BE2C (cell line): ENCODE data around the gene FIZ1.

Source experiments
- DNase-seq: peaks from one replicate; pipeline ENCODE4 v3.0.0-alpha.2; 2020
- H3K27me3 ChIP-seq: fragments of 250-450 bp; sonication (Bioruptor Pico); 2 replicates; pipeline ENCODE4 v1.5.1; 2020; ENCODE audit warnings: mild to moderate bottlenecking
- H3K36me3 ChIP-seq: fragments of 250-450 bp; sonication (Bioruptor Pico); 2 replicates; pipeline ENCODE4 v1.5.1; 2020; ENCODE audit warnings: mild to moderate bottlenecking
- H3K4me1 ChIP-seq: fragments of 250-450 bp; sonication (Bioruptor Pico); 2 replicates; pipeline ENCODE4 v1.5.1; 2020
- H3K4me3 ChIP-seq: 2 replicates; pipeline ENCODE4 v1.5.1; 2011; ENCODE audit warnings: low read depth, low read length
- H3K9me3 ChIP-seq: fragments of 250-450 bp; sonication (Bioruptor Pico); 2 replicates; pipeline ENCODE4 v1.5.1; 2020
- CTCF ChIP-seq: IDR thresholded peaks from 2 replicates; pipeline ENCODE4 v1.5.1; 2012; ENCODE audit warnings: mild to moderate bottlenecking, low read depth, low read length

Gene FIZ1

GRCh38 chr19:55625004-55625326 lies 25.6 kb upstream of the FIZ1 start:
- no peak for TF ChIP-seq CTCF
- H3K4me3 ChIP-seq, result peak overlapping the region; percentile 60
- DNase-seq, result no peak
- no peaks in the 10 kb centered on the region for H3K9me3 ChIP-seq
- no peaks in the 10 kb centered on the region for H3K4me1 ChIP-seq
- H3K36me3 ChIP-seq, result no peaks in the 10 kb centered on the region
- H3K27me3 ChIP-seq, result no peaks in the 10 kb centered on the region

- Histone ChIP-seq H3K27me3 (no peaks in the 10 kb centered on the region), H3K4me3 (peak within 1 kb of the TSS; percentile 60), H3K9me3 (no peaks in the 10 kb centered on the region), H3K36me3 (no peaks in the 10 kb centered on the region), H3K4me1 (no peaks in the 10 kb centered on the region)
- no peak for TF ChIP-seq CTCF
- DNase-seq, result peak; percentile 95
Measured at GRCh38 chr19:55624109-55625003, 25.0 kb upstream of the FIZ1 start, which contains the start of gene ZNF784. Gene ZNF784, minus strand, starts transcription at chr19:55624566. Its CDS starts 5 bp downstream, at chr19:55624561.

GRCh38 chr19:55623561-55623960 lies 24.2 kb upstream of the FIZ1 start:
- H3K27me3 ChIP-seq, result no peaks in the 10 kb centered on the region
- TF ChIP-seq CTCF, result no peak

GRCh38 chr19:55623130-55623529 lies 23.8 kb upstream of the FIZ1 start:
- Histone ChIP-seq H3K9me3 (no peaks in the 10 kb centered on the region), H3K36me3 (no peaks in the 10 kb centered on the region), H3K4me1 (no peaks in the 10 kb centered on the region), H3K27me3 (no peaks in the 10 kb centered on the region), H3K4me3 (no peak overlapping the region)
- DNase-seq, result no peak
- no peak for TF ChIP-seq CTCF

More at GRCh38 chr19:55623561-55623960, 24.2 kb upstream of the FIZ1 start:
- H3K4me1 ChIP-seq, result no peaks in the 10 kb centered on the region
- H3K4me3 ChIP-seq, result 0 out of 2 replicates have a peak overlapping the region, but pooled peaks have one; percentile 15
- no peak for DNase-seq
- no peaks in the 10 kb centered on the region for H3K36me3 ChIP-seq
- H3K9me3 ChIP-seq, result no peaks in the 10 kb centered on the region

GRCh38 chr19:55622242-55622969 lies 23.1 kb upstream of the FIZ1 start:
- Histone ChIP-seq H3K4me3 (no peak overlapping the region), H3K36me3 (peaks cover 3% of the 10 kb centered on the region; the same call in 1 of the 2 replicates), H3K4me1 (no peaks in the 10 kb centered on the region), H3K9me3 (no peaks in the 10 kb centered on the region), H3K27me3 (no peaks in the 10 kb centered on the region)
- DNase-seq, result no peak
- TF ChIP-seq CTCF, result no peak
